ENCODE results near the gene MBNL2. TPM values are rescaled to one million over a fixed set of nuclear protein-coding genes. Genes with fewer than 3 reads are reported as not detected.
A peak's percentile ranks its signal among the peaks of the same experiment; 100 is the strongest.

MBNL2 gene
- total RNA-seq, 1 experiment from 2014 or later, result 35.7 TPM

DNA sequence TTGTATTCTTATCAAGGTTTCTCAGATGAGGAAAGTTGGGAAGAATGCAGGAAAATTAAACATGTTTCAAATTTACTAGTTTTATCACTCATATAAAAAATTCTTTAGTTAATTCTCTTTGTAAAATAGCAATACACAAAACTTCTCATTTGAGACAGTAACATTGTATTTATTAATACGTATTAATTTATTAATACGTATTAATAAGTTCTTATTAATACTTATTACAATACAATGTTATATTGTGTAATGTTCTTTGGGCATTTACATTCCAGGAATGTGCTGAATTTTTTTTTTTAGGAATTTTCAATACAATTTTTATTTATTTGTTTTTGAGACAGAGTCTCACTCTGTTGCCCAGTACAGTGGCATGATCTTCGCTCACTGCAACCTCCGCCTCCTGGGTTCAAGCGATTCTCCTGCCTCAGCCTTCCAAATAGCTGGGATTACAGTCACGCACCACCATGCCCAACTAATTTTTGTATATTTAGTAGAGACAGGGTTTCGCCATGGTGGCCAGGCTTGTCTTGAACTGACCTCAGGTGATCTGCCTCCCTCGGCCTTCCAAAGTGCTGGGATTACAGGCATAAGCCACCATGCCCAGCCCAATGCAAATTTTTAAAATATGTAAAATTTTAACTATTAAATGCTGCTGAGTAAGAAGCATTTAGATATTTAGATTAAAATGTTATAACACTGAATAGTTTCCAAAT is 31.6 kb downstream of the MBNL2 start:
- DNase-seq (ENCODE audit: low spot score), result no peak

DNA sequence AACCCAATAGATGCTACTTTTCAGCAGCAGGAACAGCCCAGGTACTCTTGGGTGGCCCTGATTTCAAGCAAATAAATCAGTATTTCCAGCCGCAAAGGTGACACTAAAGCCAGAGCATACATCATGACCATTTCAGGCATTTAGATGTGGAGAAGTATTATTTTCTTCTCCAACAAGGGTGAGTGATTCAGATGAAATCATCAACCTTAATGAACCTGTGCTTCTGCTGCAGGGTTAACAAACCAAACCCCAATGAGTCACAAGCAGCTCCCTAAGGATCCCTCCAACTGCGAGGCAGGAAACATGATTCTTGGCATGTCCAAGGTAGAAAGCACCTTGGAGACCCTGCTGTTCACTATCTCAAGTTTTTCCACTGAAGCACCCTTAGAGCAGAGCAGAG is 32.7 kb downstream of the MBNL2 start:
- DNase-seq (ENCODE audit: low spot score), result peak; percentile 65

DNA sequence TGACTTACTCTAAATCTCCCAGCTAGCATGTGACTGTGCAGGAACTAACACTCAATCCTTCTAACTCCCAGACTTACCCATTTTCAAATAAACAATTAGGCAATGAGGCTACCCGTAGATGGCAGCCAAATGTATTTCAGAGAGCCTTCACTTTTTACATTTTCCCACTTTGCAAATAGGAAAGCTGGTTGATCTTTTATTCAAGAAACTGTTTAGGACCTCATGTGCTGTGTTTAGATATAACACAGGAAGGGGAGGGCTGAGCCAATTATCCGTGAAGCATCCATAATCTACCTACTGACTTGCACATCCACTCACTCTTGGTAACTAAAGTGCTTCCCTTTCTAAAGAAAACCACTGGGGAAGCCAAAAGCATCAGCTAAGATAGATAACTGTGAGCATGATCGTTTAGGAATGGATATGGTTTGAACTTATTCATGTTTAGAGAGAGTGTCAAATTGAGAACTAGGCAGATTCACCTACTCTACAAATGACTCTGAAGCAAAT is 33.4 kb downstream of the MBNL2 start:
- DNase-seq (ENCODE audit: low spot score), result no peak

DNA sequence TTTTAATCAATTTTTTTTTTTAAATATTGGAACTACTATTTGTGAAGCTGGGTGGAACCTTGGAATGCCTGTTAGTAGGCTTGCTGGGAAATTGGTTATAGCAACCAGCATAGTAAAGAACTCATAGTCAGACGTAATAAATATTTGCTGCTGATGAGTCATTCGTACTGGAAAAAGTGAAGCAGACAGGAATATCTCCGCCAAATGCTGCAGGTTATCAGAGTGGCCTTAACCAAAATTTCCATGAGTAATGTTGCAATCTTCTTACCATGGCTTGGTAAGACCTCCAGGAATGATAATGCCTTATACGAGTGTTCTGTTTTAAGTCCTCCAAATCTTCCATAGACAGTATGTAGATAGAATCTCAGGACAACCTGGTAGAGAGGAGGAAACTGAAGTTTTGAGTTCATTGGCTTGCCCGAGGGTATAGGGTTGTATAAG is 34.2 kb downstream of the MBNL2 start:
- DNase-seq (ENCODE audit: low spot score), result peak; percentile 91

DNA sequence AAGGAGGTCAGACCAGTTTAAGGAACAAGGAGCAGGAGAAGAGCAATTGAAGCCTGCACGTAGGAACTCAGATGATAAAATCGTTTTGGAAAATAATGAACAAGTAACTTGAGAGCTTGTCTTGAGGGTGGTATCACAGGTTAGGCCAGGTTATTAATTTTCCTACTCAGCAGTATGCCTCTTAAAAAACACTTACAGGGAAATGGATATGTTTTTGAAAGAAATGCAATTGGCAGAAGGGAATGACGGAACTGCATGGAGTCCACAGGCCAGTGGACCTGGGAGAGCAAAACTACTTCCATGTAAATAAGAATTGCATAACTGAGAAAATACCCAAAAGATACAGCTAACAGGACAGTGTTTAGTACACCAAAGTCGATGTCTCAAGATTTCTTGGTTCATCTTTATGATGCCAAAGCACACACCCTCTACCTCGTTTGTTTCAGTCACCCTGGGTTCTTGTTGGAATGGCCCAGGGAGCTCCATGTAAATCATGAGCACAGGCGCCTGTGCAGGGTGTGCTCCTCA is 35.2 kb downstream of the MBNL2 start:
- no peak for DNase-seq (ENCODE audit: low spot score)

DNA sequence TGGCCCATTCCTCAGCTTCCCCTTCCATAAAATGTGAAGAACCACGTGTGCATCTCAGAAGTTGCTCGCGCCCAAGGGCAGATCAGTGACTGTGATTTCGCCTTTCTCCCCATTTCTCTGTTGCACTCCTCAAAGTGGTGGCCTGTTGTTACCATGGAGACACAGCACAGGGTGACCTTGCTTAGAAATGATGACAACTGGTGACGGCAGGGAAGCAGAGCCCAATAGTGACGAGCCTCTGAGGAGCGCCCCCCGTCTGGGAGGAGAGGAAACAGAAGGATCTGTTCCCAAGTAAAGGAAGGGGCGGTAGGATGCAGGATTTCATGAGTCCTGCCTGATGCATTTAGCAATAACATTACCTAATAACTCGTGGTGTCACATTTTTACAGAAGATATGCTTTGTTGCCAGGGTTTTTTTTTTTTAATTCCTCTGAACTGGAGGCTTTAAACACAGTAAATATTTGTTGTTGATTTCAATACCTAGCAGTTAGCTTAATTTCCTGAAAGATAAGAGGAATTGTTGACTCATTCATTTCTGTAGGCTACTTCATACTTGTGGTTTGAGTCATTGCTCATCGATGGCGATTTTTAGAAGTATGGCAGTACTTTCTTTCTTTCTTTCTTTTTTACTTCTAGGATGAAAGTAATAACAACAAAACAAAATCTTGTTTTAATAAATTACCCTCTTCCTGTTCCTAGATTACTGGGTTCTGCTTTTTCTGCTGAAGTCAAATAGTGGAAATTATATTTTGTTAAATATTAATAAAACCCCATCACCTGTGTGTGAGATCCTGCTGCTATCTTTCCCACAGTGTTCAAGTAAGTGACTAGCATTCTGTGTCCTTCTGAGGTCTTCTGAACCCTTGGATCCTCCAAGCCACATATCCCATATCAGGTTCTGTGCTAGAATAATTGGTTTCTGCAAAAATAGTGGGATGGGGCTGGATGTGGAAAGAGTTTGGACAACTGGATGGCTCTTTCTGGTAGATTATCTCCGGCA is 36.0 kb downstream of the MBNL2 start:
- DNase-seq (ENCODE audit: low spot score), result peak; percentile 93

DNA sequence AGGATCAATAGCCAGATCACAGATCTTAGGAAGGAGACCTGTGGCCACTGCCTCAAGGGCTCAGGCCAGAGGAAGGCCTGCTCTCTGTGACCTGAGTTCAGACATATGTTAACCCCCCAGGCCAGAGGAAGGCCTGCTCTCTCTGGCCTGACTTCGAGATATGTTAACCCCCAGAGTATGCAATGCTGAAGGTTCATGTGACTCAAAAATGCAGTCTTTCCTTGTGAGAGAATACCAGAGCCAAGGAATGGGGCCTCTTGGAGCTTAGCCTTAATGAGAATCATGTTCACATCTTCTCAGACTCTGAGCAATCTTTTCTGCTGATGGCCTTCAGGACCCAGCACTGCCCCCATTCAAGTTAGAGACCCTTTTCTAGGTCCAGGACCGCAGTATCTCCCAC is 36.7 kb downstream of the MBNL2 start:
- no peak for DNase-seq (ENCODE audit: low spot score)

DNA sequence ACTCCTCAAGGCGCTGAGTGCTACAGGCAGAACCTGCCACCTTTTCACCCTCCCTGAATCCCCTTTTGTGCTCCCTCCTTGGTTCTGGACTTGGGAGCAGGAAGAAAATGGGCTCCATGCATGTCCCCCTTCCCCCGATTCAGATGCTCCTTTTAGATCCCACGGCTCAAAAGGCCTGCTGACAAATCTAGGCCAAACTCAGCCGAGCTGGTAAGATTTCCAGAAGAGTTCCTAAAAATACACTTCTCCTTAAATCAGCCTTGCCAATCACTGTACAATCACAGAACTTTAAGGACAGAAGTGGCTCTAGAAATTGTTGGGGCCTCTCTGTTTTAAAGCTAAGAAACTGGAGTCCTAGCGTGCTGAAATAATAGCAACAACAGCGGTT is 37.3 kb downstream of the MBNL2 start:
- DNase-seq (ENCODE audit: low spot score), result no peak

DNA sequence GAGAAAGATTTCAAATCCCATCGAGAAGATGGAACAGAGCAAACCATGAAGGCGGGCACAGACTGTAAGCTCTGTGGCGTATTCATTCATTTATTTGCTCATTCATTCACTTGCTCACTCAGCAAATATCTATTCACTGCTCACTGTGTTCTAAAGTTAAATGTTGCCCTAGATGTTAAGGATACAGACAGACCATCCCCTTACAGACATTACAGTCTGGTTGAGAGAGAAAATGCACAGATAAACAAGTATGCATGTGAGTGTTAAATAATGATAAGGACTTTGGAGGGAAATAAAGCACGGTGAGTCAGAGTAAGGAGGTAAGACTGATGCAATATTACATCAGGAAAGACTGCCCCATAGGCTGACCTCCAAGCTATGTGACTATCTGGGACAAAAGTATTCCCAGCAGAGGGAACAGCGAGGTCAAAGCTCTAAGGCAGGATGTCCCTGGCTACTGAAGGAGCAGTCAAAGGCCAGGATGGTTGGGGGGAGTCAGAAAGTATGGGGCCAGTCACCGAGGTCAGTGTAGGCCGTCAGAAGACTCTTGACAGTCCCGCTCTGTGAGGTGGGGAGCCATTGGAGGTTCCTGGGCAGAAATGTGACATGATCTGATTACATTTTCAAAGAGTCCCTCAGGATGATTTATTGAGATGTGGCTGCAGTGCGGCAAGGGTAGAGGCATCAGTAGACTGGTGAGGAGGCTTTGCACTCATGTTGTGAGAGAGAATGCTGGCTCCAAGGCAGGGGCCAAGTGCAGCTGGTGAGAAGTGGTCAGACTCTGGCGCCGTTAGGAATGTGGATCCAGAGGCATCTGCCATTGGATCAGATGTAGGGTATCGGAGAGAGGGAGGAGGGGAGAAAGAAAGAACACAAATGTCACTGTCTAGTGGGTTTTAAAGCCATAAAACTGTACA is 37.9 kb downstream of the MBNL2 start:
- DNase-seq (ENCODE audit: low spot score), result peak; percentile 79

DNA sequence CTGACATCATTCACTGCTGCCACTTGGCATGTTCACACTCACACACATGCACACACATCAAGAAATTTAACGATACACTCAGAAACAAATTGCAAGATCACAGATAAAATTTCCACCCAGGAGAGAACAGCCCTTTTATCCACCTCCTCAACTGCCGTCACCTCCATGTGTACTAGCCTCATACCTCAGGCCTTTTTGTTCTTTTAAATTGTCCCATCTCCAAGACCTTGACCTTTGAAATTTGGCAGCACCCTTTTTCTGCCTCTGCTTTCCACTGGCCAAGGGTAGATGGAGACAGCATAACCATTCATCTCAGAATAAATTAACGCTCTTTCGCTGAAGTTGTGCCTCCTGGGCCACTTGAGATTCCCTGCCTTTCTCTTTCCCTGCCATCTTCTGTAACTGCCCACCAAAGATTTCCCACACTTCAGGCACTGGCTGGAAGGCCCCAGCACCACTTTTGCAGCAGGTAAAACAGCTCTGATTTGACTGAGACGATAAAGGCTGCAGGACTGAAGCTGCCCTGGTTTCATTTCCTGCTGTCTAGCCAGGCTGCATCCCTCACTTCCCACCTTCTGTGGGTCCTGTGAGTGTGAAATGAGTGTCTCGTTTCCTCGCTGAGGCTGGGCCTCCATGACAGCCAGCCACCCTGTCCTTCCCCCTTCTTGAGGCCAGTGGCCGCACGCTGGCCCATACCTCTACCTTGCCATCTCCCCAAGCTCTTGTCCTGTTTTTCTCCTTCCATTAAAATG is 39.3 kb downstream of the MBNL2 start:
- DNase-seq (ENCODE audit: low spot score), result no peak

DNA sequence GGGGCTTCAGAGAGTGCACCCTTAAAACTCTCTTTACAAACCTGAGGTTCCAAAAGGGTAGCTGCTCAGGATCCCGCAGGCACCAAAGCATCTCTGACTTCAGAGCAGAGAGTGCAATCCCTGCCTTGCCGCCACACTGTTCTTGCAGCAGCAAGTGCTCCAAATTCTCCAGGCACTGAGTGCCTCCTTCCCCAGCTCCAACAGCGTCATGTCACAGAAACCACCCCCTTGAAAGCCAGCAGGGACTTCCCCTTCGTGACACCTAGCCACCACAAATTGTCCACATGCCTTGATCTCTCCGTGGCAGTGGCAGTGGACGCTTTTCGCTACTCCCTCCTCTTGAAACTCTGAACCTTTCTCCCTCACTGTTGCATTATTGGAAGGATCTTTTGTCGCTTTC is 39.9 kb downstream of the MBNL2 start:
- DNase-seq (ENCODE audit: low spot score), result no peak

DNA sequence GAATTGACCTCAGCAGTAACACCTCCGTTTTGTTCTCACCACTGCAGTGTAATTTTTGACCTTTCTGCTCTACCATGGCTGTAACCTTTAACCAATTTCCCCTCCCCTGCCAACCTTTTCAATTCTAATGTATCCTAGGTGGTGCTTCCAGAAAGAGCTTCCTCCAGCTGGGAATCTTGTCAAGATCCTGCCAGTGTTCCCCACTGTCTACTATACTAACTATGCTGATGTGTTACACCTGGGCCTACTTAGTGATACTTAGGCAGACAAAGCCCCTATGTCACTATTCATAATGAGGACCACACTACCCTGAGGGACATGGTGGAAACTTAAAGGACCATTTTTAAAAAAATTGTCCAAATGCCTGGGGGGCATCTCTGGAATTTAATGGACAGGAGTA is 41.0 kb downstream of the MBNL2 start:
- no peak for DNase-seq (ENCODE audit: low spot score)

DNA sequence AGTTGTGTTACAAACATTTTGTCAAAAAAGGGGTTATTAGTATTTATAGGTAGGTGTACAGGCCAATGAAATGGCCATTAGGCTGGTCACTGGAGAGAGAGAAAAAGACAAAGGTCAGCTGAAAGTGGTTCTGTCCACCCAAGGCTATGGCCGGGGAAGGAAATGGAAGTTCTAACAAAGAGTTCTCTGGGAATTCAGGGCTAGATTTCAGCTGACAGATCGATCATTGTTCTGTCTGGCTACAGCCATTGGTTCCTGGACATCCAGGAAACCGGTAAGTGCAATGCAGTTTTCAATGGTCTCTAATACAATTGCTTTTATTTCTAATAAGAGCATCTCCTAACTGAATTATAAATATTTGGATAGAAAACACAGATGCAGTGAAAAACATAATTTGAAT is 42.5 kb downstream of the MBNL2 start:
- DNase-seq (ENCODE audit: low spot score), result no peak

DNA sequence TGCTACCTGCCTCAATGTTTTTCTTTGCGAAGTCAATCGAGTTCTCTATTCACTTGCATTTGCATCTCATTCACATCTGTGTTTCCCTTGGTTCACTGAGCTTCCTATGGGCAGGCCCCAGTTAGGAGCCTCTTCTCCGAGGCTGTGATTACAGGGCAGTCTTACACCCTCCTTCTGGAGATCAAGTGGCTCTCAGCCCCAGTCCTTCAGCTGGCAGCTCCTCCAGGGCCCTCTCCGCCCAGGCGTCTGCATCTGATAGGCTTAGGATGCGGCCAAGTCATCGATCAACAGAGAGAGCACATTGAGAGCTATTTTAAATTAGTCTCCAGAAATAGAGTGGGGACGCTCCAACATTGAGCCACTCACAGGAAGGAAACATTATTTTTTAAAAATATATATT is 44.2 kb downstream of the MBNL2 start:
- DNase-seq (ENCODE audit: low spot score), result no peak

DNA sequence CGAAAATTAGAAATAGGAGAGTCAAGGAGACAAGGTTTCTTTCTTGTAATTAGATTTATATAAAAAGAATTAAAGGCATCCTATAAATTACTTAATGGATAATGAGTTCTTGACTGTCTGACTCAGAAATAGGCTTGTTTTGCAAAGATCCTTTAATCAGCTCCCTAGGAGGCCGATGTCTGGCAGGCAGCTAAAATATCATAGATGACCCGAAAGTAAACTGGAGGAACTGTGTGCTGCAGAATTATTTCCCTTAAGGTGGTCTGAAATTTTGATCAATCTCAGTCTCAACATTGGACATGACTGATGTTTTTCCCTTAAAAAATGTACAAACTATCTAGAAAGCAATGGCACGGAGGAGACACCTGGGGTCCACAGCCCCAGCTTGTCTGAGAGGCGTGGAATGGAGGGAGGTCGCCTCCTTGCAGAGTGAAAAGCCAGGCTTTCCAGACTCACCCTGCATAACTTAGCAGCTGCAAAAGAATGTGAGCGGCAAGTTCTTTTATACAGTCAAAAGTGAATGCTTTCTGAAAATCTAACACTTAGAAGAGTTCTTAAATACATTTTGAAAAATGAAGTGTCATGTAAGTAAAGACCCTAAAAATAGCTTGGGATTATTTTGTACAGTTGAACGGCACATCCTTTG is 44.8 kb downstream of the MBNL2 start:
- no peak for DNase-seq (ENCODE audit: low spot score)

DNA sequence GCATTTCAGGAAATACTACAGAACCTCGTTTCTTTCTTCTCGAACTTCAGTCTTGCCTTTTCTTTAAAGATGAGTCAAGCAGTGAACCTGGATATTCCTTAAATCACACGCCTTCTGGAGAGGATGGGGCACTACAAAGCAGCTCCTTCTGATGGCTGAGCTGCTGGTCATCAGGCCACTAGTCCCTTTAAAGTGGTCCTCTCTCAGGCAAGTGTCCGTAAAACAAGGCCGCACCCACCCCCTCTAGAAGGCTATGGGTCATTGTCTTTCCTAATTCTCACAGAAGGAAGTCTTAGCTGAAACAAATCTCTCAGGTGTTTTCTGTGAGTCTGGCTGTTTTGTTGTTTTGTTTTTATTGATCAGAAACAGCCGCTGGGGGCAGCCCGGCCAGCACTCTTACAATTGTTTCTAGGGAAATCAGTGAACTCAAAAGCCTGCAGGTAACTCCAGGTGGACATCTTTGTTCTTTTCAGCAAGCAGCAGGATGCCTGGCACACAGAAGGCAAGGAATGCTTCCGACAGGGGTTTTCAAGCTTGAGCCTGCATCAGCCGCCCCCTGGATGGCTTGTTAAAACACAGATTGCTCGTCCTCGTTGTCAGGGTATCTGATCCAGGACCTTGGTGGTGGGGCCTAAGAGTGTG is 45.4 kb downstream of the MBNL2 start:
- DNase-seq (ENCODE audit: low spot score), result no peak

DNA sequence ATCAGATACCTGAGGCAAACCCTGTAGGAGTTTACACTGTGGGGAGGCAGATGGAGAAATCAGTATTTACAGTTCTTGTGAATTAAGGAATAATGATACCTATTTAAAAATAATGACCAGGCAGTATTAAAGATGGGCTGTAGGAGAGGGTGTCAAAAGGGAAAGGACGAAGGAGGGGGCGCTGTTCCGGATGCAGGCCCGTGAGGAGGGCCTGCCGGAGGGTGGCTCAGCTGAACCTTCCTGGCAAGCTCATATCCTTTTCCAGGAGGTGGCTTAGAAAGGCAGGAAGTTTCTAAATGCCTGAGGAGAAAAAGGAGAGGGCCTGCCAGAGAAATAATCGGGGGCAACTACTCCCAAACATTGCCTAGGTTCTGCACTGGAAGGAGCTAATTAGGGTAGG is 46.6 kb downstream of the MBNL2 start:
- no peak for DNase-seq (ENCODE audit: low spot score)

DNA sequence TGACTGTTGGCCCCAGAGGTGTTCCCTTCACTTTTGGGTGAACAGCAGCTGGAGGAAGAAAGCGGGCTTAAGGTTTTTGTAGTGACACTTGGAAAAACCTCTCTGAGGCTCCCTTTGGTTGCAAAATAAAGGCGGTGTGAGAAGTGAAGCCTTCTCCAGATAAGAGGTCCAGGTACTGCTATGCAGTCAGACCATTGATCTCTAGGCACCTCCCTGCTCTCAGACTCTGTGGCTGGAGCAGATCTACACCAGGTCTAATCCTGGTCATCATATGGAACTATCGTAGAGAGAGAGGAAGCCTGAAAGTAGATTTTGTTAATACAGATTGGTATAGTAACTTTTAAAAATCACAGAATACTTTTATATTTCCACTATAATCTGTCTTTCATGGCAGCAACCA is 47.5 kb downstream of the MBNL2 start:
- no peak for DNase-seq (ENCODE audit: low spot score)

DNA sequence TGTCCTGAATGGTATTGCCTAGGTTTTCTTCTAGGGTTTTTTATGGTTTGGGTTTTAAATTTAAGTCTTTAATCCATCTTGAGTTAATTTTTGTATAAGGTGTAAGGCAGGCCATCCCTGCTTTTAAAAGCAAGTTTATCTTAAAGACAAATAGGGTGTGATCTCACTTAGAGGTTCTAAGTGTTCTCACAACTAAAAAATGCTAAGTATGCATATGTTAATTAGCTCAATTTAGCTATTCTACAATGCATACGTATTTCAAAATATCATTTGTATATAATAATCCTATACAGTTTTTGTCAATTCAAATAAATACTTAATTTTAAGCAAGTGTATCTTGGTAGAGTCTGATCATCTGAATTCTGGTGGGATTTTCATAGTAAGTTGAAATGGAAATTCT is 50.4 kb downstream of the MBNL2 start:
- no peak for DNase-seq (ENCODE audit: low spot score)
